Measurements from ENCODE around the gene EPHB4. TPM values are rescaled to one million over a fixed set of nuclear protein-coding genes. Genes with fewer than 3 reads are reported as not detected.

Gene EPHB4
- total RNA-seq, 1 experiment from 2014 or later, result 46.0 TPM

DNA sequence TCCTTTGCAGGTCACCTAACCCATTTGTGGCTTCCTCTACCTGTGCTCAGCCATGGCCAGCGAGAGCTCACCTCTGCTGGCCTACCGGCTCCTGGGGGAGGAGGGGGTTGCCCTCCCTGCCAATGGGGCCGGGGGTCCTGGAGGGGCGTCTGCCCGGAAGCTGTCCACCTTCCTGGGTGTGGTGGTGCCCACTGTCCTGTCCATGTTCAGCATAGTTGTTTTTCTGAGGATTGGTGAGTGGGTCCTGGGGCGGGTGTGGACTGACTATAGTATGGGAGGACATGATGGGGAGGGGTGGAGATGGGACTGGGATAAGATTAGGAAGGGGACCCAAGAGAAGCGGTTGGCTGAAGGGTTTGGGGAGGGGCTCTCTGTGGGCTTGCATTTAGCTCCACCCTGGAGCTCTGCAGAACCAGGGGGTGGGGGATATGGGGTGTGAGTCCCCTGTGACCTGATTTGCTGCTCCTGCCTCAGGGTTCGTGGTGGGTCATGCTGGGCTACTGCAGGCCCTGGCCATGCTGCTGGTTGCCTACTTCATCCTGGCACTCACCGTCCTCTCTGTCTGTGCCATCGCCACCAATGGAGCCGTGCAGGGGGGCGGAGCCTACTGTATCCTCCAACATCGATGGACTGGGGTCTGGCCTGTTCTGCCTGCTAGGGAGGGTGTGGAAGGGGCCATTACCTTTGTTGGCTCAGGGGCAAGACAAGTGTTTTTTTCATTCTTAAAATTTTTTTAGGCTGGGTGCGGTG is 27.0 kb upstream of the EPHB4 start:
- no peak for DNase-seq (ENCODE audit: low spot score)

DNA sequence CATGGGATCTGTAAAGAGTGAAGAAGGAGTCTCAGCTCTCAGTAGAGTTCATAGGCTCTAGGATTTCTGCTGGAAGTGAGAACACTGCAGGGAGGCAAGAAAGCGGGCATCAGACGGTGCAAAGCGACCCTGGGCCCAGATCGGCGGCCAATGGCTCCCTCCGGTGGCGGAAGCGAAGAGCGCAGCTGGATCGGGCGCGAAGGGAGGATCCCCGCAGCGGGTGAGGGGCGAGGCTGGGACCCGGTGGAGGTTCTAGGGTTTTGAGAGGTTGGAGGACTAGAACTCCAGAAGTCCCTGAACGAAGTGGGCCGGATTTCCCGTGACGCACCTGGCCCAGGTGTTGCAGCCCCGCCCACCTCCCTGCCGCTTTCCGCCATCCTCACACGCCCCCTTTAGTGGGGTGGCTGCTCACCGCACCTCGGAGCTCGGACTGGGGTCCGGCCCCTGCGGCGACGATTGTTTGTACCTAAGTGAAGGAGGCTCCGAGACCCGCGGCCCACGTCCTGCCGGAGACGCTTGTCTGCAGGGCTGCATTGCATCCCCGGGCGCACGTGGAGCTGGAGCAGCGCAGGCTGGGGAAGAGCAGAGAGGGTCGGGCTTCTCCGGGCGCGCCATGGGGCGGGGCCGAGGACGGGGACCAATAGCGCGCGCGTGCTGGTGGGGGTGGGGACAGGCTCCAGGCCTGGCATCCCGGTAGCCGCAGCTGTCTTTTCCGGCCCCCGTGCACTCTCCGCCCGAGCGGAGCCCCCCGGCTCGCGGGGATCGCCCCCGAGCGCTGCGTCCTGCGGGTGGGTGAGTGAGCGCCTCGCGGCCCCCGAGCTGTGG is 24.9 kb upstream of the EPHB4 start, which contains the start of gene SLC12A9:
Gene SLC12A9 (plus strand): TSS at position 666 of the 825 bp plus-strand sequence. CDS start 1,485 bp downstream, outside the sequence.
- peak; percentile 82 for DNase-seq (ENCODE audit: low spot score)

- no peak for DNase-seq (ENCODE audit: low spot score)
Measured at GRCh38 chr7:100847360-100847759, 20.0 kb upstream of the EPHB4 start.

DNA sequence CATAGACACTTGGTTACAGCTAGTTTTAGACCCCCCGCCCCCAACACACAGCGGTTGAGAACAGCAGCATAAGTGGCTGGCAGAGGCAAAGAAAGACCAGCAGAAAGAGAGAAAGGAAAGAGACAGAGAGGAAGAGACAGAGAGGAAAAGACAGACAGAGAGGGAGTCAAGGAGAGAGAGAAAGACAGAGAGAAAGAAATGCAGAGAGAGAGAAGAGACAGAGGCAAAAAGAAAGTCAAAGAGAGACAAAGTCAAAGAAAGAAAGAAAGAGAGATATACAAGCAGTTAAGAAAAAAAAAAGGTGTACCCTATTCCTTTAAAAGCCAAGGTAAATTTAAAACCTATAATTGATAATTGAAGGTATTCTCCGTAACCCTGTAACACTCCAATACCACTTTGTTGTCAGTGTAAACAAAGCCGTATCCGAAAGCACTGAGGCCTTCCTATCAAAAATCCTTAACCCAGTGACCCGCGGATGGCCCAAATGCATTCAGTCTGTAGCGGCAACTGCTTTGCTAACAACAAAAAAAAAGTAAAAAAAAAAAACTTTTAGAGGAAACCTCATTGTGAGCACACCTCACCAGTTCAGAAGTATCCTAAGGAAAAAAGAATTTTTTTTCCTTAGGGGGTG is 13.3 kb upstream of the EPHB4 start:
- DNase-seq (ENCODE audit: low spot score), result no peak

- DNase-seq (ENCODE audit: low spot score), result no peak
Measured at GRCh38 chr7:100839361-100839760, 12.0 kb upstream of the EPHB4 start.

DNA sequence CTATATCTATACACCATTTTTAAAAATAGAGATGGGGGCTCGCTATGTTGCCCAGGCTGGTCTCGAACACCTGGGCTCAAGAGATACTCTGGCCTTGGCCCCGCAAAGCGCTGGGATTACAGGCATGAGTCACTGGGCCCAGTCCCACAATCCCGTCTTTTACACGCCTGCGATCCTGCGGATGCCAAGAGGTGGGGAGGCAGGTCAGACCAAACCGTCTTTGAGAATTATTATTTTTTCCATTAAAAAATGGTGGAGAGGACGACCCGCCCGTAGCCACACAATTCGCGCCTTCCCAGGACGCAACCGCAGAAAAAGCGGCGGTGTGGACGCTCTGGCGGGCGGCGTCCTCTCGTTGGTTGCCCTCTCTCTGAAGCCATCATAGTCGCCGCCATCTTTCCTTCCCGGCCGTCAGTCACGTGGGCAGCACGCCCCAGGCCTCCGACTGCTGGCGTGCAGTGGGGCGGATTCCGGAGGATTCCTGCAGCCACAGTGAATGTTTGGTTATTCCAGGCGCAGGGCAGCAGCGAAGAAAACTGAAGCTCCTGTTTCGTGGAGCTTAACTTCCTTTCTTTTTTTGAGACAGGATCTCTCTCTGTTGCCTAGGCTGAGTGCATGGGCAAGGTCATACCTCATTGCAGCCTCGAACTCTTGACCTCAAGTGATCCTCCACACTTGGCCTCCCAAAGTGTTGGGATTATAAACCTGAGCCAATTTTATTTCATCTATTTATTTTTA is 9.9 kb upstream of the EPHB4 start:
- DNase-seq (ENCODE audit: low spot score), result peak; percentile 85

DNA sequence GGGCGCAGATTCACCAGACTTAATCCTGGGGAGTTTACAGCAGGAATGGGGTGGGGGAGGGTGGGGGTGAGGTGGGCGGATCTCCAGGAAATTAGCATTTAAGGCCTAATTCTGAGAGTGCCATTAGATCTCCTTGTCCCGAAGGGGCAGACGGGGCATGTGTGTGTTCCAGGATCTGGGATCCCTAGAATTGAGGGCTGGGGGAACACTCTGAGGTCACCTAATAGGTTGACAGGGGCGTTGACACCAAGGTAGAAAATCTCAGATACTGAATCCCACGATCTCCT is 9.4 kb upstream of the EPHB4 start:
- DNase-seq (ENCODE audit: low spot score), result no peak

DNA sequence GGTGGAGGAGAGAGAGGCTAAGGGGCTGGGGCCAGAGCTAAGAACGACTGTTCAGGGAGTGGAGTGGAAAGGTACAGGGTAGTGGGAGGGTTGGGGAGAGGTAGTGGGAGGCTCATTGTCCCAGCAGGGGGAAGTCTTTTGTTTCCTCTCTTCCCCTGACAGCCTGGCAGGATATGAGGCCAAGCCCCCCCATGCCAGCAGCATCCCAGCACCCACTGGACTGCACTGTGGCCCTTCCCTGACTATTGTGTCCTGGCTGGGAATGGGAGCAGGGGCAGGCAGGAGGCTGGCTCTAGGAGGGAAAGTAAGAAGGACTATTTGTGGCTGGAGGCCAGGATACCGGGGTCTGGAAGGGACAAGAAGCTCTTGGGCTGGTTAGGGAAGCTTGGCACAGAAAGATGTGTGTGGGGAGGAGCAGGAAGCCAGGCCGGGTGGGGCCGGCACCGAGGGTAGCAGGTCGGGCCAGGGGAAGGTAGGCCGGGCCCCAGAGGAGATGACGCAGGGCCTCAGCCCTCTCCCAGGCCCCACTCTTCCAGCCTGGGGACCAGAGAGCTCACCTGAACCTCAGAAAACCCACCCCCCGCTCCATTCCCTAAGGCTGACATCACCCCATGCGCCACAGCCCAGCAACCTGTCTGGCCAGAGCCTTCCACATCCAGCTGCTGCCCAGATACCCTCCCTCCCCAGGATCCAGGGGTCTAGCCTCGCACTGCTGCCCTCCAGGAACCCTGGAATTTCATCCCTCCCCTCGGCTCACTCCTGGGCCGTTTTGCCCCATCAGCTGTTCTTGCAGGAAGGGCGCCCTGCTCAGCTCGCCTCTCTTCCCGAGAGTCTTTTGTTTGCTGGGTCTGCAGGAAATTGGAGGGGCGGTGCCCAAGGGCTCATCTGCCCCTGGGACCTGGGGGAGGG is 8.8 kb upstream of the EPHB4 start:
- no peak for DNase-seq (ENCODE audit: low spot score)

- DNase-seq (ENCODE audit: low spot score), result no peak
Measured at GRCh38 chr7:100832281-100832633, 4.9 kb upstream of the EPHB4 start.

- no peak for DNase-seq (ENCODE audit: low spot score)
Measured at GRCh38 chr7:100830396-100830795, 3.1 kb upstream of the EPHB4 start.

DNA sequence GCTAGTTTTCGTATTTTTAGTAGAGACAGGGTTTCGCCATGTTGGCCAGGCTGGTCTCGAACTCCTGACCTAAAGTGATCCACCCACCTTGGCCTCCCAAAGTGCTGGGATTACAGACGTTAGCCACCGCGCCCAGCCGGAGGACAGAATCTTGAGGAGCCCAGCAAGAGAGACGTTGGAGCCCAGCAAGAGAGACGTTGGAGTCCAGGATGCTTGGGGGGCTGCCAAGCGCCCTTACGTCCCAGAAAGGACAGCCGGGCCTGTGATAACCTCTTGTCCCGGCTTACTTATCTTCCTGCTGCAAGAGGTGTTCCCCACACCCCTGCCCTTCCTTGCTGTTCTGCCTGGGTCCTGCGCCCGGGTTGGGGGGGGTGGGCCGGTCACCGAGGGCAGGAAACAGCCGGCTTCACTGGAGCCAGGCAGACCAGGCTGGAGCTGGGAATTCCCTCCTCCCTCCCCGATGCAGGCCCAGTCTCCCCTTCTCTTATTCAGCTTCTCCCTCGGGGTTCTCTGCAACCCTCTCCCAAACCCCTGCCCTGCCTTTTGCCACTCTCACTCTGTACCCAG is 1.9 kb upstream of the EPHB4 start:
- DNase-seq (ENCODE audit: low spot score), result no peak

DNA sequence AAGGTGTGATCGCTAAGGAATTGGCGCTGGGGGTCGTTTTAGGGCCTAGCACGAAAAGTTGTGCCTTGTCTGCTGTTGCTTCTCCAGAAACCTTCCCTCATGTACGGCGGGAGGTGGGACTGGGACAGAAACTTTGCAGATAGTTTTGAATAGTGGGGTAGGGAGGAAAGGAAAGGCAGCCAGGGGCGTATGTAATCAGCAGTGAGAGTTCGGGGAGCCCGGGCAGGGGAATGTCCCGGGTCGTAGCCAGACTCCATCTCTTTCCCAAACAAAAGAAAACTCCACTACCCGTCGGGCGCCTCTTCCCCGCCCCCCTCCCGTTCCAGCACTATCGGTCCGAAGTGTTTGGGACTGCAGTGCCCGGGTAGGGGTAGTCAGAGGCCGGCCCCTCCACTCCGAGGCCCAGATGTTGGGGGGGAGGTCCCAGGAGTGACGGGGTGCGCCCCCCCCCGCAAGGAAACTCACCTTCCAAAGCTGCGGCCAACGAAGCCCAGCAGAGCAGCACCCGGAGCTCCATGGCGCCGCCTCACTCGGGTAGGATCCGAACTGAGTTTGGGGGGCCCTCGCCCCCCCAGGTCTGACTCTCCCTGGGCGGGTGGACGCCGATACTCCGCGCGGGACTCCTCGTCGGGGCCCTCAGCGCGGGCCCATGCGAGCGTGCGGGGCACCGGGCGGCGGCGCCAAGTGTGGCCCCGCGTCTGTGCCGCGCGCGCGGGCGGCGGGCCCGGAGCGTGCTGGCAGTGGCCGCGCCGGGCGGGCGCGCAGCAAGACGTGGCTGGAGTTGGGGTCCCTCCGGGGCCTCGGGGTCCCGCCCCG is 601 bp downstream of the EPHB4 start:
- no peak for DNase-seq (ENCODE audit: low spot score)

DNA sequence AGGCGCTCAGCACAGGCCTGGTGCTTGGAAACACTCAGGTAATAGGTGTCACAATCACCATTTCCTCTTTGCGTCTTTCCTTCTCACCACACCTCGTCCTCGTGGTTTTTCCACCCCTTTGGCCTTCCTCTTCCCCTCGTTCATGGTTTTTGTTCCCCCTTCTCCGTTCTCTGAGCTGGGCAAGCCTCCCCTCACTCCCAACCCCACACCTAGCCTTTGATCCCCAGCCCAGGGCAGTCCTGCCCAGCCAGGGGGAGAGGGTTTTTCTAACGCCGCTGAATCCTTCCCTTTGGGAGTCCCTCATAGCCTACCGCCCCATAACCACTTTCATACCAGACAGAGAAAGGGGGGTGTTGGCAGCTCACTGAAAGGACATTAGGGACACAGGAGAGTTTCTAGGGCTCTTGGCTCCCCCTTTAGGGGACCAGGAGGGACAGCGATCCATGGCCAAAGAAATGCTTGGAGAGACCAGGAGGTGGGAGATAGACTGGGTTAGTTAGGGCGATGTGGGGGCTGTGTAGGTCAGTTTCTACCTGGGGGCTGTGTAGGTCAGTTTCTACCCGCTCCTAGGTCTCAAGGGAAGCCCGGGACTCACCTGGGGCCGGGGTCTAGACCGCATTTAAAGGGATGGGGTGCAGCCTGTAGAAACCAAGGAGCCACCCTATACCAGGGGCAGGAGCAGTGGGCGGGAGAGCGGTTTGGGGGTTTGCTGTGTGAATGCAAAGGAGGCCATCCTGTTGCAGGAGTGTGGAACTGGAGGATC is 1.4 kb downstream of the EPHB4 start:
- DNase-seq (ENCODE audit: low spot score), result peak; percentile 57

GRCh38 chr7:100825215-100825671 is 2.1 kb downstream of the EPHB4 start:
- DNase-seq (ENCODE audit: low spot score), result no peak

- no peak for DNase-seq (ENCODE audit: low spot score)
Measured at GRCh38 chr7:100824499-100825214, 2.7 kb downstream of the EPHB4 start.

GRCh38 chr7:100823534-100823933 is 3.8 kb downstream of the EPHB4 start:
- no peak for DNase-seq (ENCODE audit: low spot score)

DNA sequence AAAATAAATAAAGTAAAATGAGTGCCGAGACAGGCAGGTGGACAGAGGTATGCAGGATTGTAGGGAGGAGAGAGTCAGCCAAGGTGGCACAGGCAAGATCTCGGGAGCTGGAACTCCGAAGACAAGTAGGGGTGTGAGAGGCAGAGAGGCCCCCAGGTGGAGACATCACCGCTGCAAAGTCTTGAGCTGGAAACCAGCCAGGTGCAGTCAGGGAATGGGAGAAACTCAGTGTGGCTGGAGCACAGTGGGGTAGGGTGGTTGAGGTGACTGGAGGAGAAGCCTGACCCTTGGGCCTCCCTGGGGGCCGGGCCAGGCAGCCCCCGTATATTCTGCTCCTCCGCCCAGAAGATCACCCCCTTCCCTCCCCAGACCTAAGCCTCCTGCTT is 4.2 kb downstream of the EPHB4 start:
- DNase-seq (ENCODE audit: low spot score), result no peak
